Measurements from ENCODE around the gene MYH9. TPM values are rescaled to one million over a fixed set of nuclear protein-coding genes. Genes with fewer than 3 reads are reported as not detected.

Gene MYH9
- polyA plus RNA-seq, 3 donors: 257 to 295 (median 274) TPM

- no peak for DNase-seq (ENCODE audit: low read depth in 3 of 3, low spot score in 2 of 3)
These were observed 18.5 kb downstream of the MYH9 start for GRCh38 chr22:36369004-36369921.

- no peak for DNase-seq (ENCODE audit: low read depth in 3 of 3, low spot score in 2 of 3)
These were observed 19.3 kb downstream of the MYH9 start for GRCh38 chr22:36368359-36368983.

- DNase-seq (ENCODE audit: low read depth in 3 of 3, low spot score in 2 of 3): no peak
These were observed 20.3 kb downstream of the MYH9 start for GRCh38 chr22:36367479-36367878.

GRCh38 chr22:36367066-36367465, 20.7 kb downstream of the MYH9 start:
- DNase-seq (ENCODE audit: low read depth in 3 of 3, low spot score in 2 of 3): no peak

GRCh38 chr22:36366291-36366708, 21.5 kb downstream of the MYH9 start:
- no peak for DNase-seq (ENCODE audit: low read depth in 3 of 3, low spot score in 2 of 3)

- no peak for DNase-seq (ENCODE audit: low read depth in 3 of 3, low spot score in 2 of 3)
These were observed 22.8 kb downstream of the MYH9 start for GRCh38 chr22:36365020-36365411.

- DNase-seq (ENCODE audit: low read depth in 3 of 3, low spot score in 2 of 3): no peak
These were observed 23.3 kb downstream of the MYH9 start for GRCh38 chr22:36364255-36365019.

GRCh38 chr22:36363349-36363981, 24.3 kb downstream of the MYH9 start:
- DNase-seq (ENCODE audit: low read depth in 3 of 3, low spot score in 2 of 3): no peak

- DNase-seq (ENCODE audit: low read depth in 3 of 3, low spot score in 2 of 3): no peak
These were observed 24.8 kb downstream of the MYH9 start for GRCh38 chr22:36362932-36363331.

GRCh38 chr22:36362075-36362474, 25.7 kb downstream of the MYH9 start:
- DNase-seq (ENCODE audit: low read depth in 3 of 3, low spot score in 2 of 3): no peak

GRCh38 chr22:36360871-36361383, 26.8 kb downstream of the MYH9 start:
- no peak for DNase-seq (ENCODE audit: low read depth in 3 of 3, low spot score in 2 of 3)

GRCh38 chr22:36360011-36360410, 27.8 kb downstream of the MYH9 start:
- no peak for DNase-seq (ENCODE audit: low read depth in 3 of 3, low spot score in 2 of 3)

- no peak for DNase-seq (ENCODE audit: low read depth in 3 of 3, low spot score in 2 of 3)
These were observed 28.2 kb downstream of the MYH9 start for GRCh38 chr22:36359470-36359996.

- DNase-seq (ENCODE audit: low read depth in 3 of 3, low spot score in 2 of 3): no peak
These were observed 29.0 kb downstream of the MYH9 start for GRCh38 chr22:36358533-36359469.

- no peak for DNase-seq (ENCODE audit: low read depth in 3 of 3, low spot score in 2 of 3)
These were observed 30.8 kb downstream of the MYH9 start for GRCh38 chr22:36356708-36357624.

GRCh38 chr22:36355894-36356293, 31.9 kb downstream of the MYH9 start:
- no peak for DNase-seq (ENCODE audit: low read depth in 3 of 3, low spot score in 2 of 3)

- DNase-seq (ENCODE audit: low read depth in 3 of 3, low spot score in 2 of 3): no peak
These were observed 32.4 kb downstream of the MYH9 start for GRCh38 chr22:36355362-36355761.

- no peak for DNase-seq (ENCODE audit: low read depth in 3 of 3, low spot score in 2 of 3)
These were observed 34.8 kb downstream of the MYH9 start for GRCh38 chr22:36352803-36353507.

Data from right renal cortex interstitium (tissue), 3 donors.